CD4-positive, alpha-beta T cell (primary cell): ENCODE results near the gene MED15. TPM values are rescaled to one million over a fixed set of nuclear protein-coding genes. Genes with fewer than 3 reads are reported as not detected.

ENCODE experiments used
- ATAC-seq: fragments of 200-7000 bp; cut with Tn5 transposase; one replicate; pipeline ENCODE4 v1.10.0; 2022; ENCODE audit warnings: mild to moderate bottlenecking; ENCODE audit not compliant: poor library complexity
- CTCF ChIA-PET: fragments of 350-600 bp; sonication (Branson Sonifier 250); formaldehyde crosslinking; loops from one replicate; lab custom pipeline; 2021; ENCODE audit warnings: antibody characterized with exemption, inconsistent platforms; lab: Charles Lee
- POLR2A ChIA-PET: fragments of 350-600 bp; sonication (Branson Sonifier 250); formaldehyde crosslinking; loops from one replicate; lab custom pipeline; 2021; ENCODE audit warnings: antibody characterized with exemption, inconsistent platforms; lab: Charles Lee
- DNase-seq, 14 experiments: peaks; one replicate each; pipeline ENCODE4 v3.0.0-alpha.2; 2013 to 2020; ENCODE audit warnings: mixed read lengths in 2 of 14
- H3K27ac ChIP-seq, 2 donors: one replicate each; pipeline versions ENCODE4 v1.5.1 to v1.7.0; 2013; ENCODE audit warnings: low read length in 2 of 2, low read depth in 1 of 2, mild to moderate bottlenecking in 1 of 2
- H3K27me3 ChIP-seq, 2 experiments: 1 replicate in 1 of 2; 2 replicates in 1 of 2; pipeline versions ENCODE4 v1.6.1 to v1.7.0; 2013; ENCODE audit warnings: low read length in 2 of 2, control low read depth in 1 of 2, mild to moderate bottlenecking in 1 of 2, moderate library complexity in 1 of 2; ENCODE audit not compliant: insufficient read depth in 2 of 2, control insufficient read depth in 1 of 2
- H3K36me3 ChIP-seq: one replicate; pipeline ENCODE4 v1.6.1; 2013; ENCODE audit warnings: low read length, control low read depth; ENCODE audit not compliant: insufficient read depth
- H3K4me1 ChIP-seq: one replicate; pipeline ENCODE4 v1.6.1; 2013; ENCODE audit warnings: low read length, control low read depth; ENCODE audit not compliant: insufficient read depth
- H3K4me3 ChIP-seq: one replicate; pipeline ENCODE4 v1.5.1; 2013; ENCODE audit warnings: mild to moderate bottlenecking, low read length, moderate library complexity
- H3K9me3 ChIP-seq, 2 experiments: 1 replicate in 1 of 2; 2 replicates in 1 of 2; pipeline versions ENCODE4 v1.6.1 to v1.7.0; 2013; ENCODE audit warnings: low read length in 2 of 2, mild to moderate bottlenecking in 2 of 2, control low read depth in 1 of 2, moderate library complexity in 1 of 2; ENCODE audit not compliant: control insufficient read depth in 1 of 2, insufficient read depth in 1 of 2
- H3K27ac Mint-ChIP-seq: one replicate; pipeline ENCODE4 v1.8.0; 2020; ENCODE audit warnings: mixed read lengths
- H3K27me3 Mint-ChIP-seq: one replicate; pipeline ENCODE4 v1.8.0; 2021; ENCODE audit warnings: mixed read lengths
- H3K36me3 Mint-ChIP-seq: one replicate; pipeline ENCODE4 v1.8.0; 2021; ENCODE audit warnings: low read depth, mixed read lengths
- H3K4me1 Mint-ChIP-seq: one replicate; pipeline ENCODE4 v1.8.0; 2021; ENCODE audit warnings: low read depth, mixed read lengths
- H3K4me3 Mint-ChIP-seq: one replicate; pipeline ENCODE4 v1.8.0; 2020; ENCODE audit warnings: mild to moderate bottlenecking, mixed read lengths
- H3K9me3 Mint-ChIP-seq: one replicate; pipeline ENCODE4 v1.8.0; 2020; ENCODE audit warnings: mixed read lengths
- CTCF ChIP-seq: fragments of 200-600 bp; IDR thresholded peaks from one replicate; pipeline ENCODE4 v1.8.0; 2022; ENCODE audit warnings: antibody characterized with exemption, mild to moderate bottlenecking
- intact Hi-C, 2 experiments: fragments of 100-400 bp; cut with DNase I in 1 of 2; cut with micrococcal nuclease in 1 of 2; formaldehyde crosslinking; loops; one replicate each; pipeline versions ENCODE4 v1.15.1 to v1.9.0; 2023 to 2025; cut with DNase I, micrococcal nuclease
- total RNA-seq, 174 experiments: library from RNA in 2 of 174; stranded (reverse) in 2 of 174; gene quantifications; one replicate each; pipeline ENCODE4 v1.2.3 and lab custom pipeline; 2021 to 2026

The MED15 gene
- total RNA-seq, 2 experiments from 2014 or later, result 181 to 191 TPM

GRCh38 chr22:20571531-20572007, 64.2 kb downstream of the MED15 start:
- peaks cover 96% of the 10 kb centered on the region for H3K36me3 Mint-ChIP-seq
- H3K4me3 Mint-ChIP-seq, result peak overlapping the region; percentile 11
- Histone ChIP-seq H3K9me3 (no peaks in the 10 kb centered on the region), H3K4me3 (no peak overlapping the region), H3K4me1 (peaks cover 72% of the 10 kb centered on the region), H3K27ac (no peak overlapping the region), H3K36me3 (peaks cover 75% of the 10 kb centered on the region), H3K27me3 (no peaks in the 10 kb centered on the region)
- peaks cover 71% of the 10 kb centered on the region for H3K4me1 Mint-ChIP-seq
- peak; percentile 75 for TF ChIP-seq CTCF
- CTCF ChIA-PET, result interaction anchor here (0.9 to 2.6 kb wide), 8 partner anchors 14 to 164 kb away, joined by 3 to 10 read pairs (median 7); no protein-coding TSS in a partner anchor
- no peaks in the 10 kb centered on the region for H3K9me3 Mint-ChIP-seq
- peak; percentile 48 to 78 (median 63) for DNase-seq
- peak overlapping the region; percentile 93 for H3K27ac Mint-ChIP-seq
- H3K27me3 Mint-ChIP-seq, result no peaks in the 10 kb centered on the region
- POLR2A ChIA-PET, result interaction anchor here (1.2 to 9.9 kb wide), 3 partner anchors 17 to 178 kb away, joined by 3 to 343 read pairs (median 8); partner anchors contain the start of genes MED15 and ZNF74
- no peak for ATAC-seq
- intact Hi-C loops, result loop anchor here in 1 of 2 experiments (5.0 kb wide), 1 partner anchor 154 kb away; no protein-coding TSS in a partner anchor

- peaks cover 79% of the 10 kb centered on the region for H3K36me3 ChIP-seq
- DNase-seq, result no peak
- Mint-ChIP-seq H3K4me3 (no peak overlapping the region), H3K9me3 (no peaks in the 10 kb centered on the region), H3K27ac (no peak overlapping the region), H3K27me3 (no peaks in the 10 kb centered on the region), H3K36me3 (peaks cover 94% of the 10 kb centered on the region), H3K4me1 (peaks cover 70% of the 10 kb centered on the region)
- no peak for TF ChIP-seq CTCF
- ATAC-seq, result no peak
- intact Hi-C loops, result loop anchor here in 1 of 2 experiments (5.0 kb wide), 1 partner anchor 155 kb away; no protein-coding TSS in a partner anchor
- no peak overlapping the region for H3K27ac ChIP-seq
- H3K4me3 ChIP-seq, result no peak overlapping the region
- ChIA-PET CTCF (interaction anchor here (0.6 to 2.6 kb wide), 7 partner anchors 9 to 64 kb away, joined by 3 to 12 read pairs (median 7); no protein-coding TSS in a partner anchor), POLR2A (interaction anchor here (1.2 to 9.9 kb wide), 3 partner anchors 18 to 179 kb away, joined by 3 to 343 read pairs (median 8); partner anchors contain the start of genes MED15 and ZNF74)
- H3K27me3 ChIP-seq, result no peaks in the 10 kb centered on the region
- peaks cover 72% of the 10 kb centered on the region for H3K4me1 ChIP-seq
- no peaks in the 10 kb centered on the region for H3K9me3 ChIP-seq
Observed at GRCh38 chr22:20572132-20572802, 64.9 kb downstream of the MED15 start.

GRCh38 chr22:20573176-20573832, 65.9 kb downstream of the MED15 start:
- H3K9me3 ChIP-seq, result no peaks in the 10 kb centered on the region
- H3K9me3 Mint-ChIP-seq, result no peaks in the 10 kb centered on the region
- H3K4me3 Mint-ChIP-seq, result no peak overlapping the region
- intact Hi-C loops, result loop anchor here in 1 of 2 experiments (5.0 kb wide), 1 partner anchor 156 kb away; no protein-coding TSS in a partner anchor
- ATAC-seq (no peak), DNase-seq (no peak)
- ChIA-PET CTCF (interaction anchor here (2.6 kb wide), 1 partner anchor 10 kb away, joined by 12 read pairs; no protein-coding TSS in a partner anchor), POLR2A (interaction anchor here (0.6 to 1.6 kb wide), 2 partner anchors 8 to 50 kb away, joined by 3 to 4 read pairs; no protein-coding TSS in a partner anchor)
- peaks cover 69% of the 10 kb centered on the region for H3K4me1 Mint-ChIP-seq
- no peak overlapping the region for H3K4me3 ChIP-seq
- H3K36me3 Mint-ChIP-seq, result peaks cover 96% of the 10 kb centered on the region
- H3K4me1 ChIP-seq, result peaks cover 70% of the 10 kb centered on the region
- no peak overlapping the region for H3K27ac ChIP-seq
- no peak for TF ChIP-seq CTCF
- peak overlapping the region; percentile 17 for H3K27ac Mint-ChIP-seq
- no peaks in the 10 kb centered on the region for H3K27me3 ChIP-seq
- no peaks in the 10 kb centered on the region for H3K27me3 Mint-ChIP-seq
- peaks cover 79% of the 10 kb centered on the region for H3K36me3 ChIP-seq
